Measurements from ENCODE around the gene SLC4A2. TPM values are rescaled to one million over a fixed set of nuclear protein-coding genes. Genes with fewer than 3 reads are reported as not detected.

Gene SLC4A2
- total RNA-seq, 6 experiments from 2014 or later: 153 to 188 (median 164) TPM

DNA sequence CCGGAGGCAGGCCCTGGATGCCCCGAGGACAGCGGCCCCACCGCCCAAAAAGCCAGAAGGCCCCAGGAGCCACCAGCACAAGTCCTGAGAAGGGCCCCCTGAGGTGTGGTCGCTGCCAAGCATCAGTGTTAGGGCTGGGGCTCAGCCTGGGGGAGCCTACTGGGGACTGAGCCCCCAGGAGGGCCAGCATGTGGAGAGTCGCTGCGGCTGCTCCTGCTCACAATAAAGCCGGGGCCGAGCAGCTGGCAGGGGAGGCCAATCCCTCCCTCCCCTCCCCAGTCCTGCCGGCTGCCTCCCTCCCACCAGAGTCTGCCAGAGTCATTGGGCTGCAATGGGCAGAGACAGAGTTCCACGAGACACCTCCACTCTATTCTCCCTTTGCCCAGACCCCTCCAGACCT lies 14.1 kb upstream of the SLC4A2 start:
- DNase-seq: no peak
- no peaks in the 10 kb centered on the region for H3K9me3 Mint-ChIP-seq
- H3K27ac Mint-ChIP-seq: no peak overlapping the region
- peaks cover 14% of the 10 kb centered on the region for H3K4me1 Mint-ChIP-seq (ENCODE audit: low read depth)
- peaks cover 2% of the 10 kb centered on the region for H3K27me3 Mint-ChIP-seq (ENCODE audit: insufficient read depth)
- TF ChIP-seq, protein P1, sequence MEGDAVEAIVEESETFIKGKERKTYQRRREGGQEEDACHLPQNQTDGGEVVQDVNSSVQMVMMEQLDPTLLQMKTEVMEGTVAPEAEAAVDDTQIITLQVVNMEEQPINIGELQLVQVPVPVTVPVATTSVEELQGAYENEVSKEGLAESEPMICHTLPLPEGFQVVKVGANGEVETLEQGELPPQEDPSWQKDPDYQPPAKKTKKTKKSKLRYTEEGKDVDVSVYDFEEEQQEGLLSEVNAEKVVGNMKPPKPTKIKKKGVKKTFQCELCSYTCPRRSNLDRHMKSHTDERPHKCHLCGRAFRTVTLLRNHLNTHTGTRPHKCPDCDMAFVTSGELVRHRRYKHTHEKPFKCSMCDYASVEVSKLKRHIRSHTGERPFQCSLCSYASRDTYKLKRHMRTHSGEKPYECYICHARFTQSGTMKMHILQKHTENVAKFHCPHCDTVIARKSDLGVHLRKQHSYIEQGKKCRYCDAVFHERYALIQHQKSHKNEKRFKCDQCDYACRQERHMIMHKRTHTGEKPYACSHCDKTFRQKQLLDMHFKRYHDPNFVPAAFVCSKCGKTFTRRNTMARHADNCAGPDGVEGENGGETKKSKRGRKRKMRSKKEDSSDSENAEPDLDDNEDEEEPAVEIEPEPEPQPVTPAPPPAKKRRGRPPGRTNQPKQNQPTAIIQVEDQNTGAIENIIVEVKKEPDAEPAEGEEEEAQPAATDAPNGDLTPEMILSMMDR (IDR thresholded peaks at IDR 0.05): no peak
- no peak overlapping the region for H3K4me3 Mint-ChIP-seq
- no peaks in the 10 kb centered on the region for H3K36me3 Mint-ChIP-seq (ENCODE audit: low read depth)

DNA sequence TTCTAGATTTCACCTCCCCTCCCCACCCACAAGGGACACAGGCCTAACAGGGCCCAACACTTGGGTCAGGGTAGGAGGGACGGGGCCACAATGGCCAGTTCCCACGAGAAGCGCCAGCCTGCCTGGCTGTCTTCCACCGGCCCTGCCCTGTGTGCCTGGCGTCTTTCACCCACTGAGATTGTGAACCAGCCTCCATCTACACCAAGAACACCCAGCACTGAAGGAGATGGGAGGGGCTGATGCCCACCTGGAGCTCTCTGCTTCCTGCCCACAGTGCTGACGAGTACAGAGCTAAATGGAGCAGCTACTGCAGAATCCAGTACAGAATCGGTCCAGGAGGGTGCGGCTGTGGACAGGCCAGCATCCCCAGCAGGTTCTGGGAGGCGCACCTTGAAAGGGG lies 13.4 kb upstream of the SLC4A2 start:
- no peaks in the 10 kb centered on the region for H3K9me3 Mint-ChIP-seq
- DNase-seq: no peak
- TF ChIP-seq, protein P1 (IDR thresholded peaks at IDR 0.05): no peak
- peaks cover 2% of the 10 kb centered on the region for H3K27me3 Mint-ChIP-seq (ENCODE audit: insufficient read depth)
- H3K36me3 Mint-ChIP-seq (ENCODE audit: low read depth): no peaks in the 10 kb centered on the region
- H3K4me1 Mint-ChIP-seq (ENCODE audit: low read depth): peaks cover 14% of the 10 kb centered on the region
- no peak overlapping the region for H3K4me3 Mint-ChIP-seq
- H3K27ac Mint-ChIP-seq: no peak overlapping the region

DNA sequence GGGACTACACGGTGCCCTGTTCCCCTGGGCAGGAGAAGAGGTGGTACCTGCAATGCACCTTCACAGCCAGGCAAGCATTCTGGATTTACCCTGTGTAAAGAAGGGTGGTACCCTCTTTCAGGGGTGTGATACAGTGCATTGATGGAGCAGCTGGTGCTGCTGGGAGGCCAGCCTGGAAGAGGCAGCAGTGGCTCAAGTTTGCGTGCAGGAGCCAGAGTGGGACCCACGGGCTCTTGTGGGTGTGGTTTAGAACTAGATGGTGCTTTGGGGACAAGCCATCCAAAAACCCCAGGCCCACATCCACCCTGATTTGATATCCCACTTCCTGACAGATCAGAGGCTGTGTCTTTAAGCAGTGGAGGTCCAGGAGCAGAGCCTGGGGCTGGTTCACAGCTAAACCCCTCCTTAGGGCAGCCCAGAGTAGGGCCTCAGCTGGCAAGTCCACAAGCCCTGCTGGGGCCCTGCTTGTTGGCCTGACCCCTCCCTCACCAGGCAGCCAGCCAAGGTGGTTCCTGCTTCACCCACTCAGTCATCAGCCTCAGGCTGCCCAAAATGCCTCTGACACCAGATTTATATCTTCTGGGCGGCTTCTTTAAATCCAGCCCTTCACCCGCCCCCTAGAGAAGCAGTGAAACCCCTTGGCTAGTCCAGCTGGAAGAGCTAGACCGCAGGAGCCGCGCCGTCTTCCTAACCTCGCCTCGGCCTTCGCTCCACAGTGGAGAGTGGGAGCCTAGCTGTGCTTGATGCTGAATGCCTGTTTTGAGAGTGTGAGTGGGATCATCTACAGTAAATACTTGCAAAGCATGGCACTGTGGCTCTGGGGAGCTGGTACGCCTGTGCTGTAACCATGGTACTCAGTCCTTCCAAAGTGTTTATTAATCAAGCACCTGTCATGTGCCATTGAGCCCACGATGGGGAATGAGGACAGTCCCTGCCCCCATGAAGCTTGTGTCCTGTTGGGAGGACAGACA lies 12.5 kb upstream of the SLC4A2 start:
- Mint-ChIP-seq H3K27ac (peak overlapping the region; percentile 51), H3K36me3 (ENCODE audit: low read depth) (no peaks in the 10 kb centered on the region), H3K4me1 (ENCODE audit: low read depth) (peaks cover 14% of the 10 kb centered on the region), H3K4me3 (no peak overlapping the region), H3K27me3 (ENCODE audit: insufficient read depth) (peaks cover 2% of the 10 kb centered on the region), H3K9me3 (no peaks in the 10 kb centered on the region)
- TF ChIP-seq, protein P1 (IDR thresholded peaks at IDR 0.05): no peak
- peak; percentile 48 for DNase-seq

DNA sequence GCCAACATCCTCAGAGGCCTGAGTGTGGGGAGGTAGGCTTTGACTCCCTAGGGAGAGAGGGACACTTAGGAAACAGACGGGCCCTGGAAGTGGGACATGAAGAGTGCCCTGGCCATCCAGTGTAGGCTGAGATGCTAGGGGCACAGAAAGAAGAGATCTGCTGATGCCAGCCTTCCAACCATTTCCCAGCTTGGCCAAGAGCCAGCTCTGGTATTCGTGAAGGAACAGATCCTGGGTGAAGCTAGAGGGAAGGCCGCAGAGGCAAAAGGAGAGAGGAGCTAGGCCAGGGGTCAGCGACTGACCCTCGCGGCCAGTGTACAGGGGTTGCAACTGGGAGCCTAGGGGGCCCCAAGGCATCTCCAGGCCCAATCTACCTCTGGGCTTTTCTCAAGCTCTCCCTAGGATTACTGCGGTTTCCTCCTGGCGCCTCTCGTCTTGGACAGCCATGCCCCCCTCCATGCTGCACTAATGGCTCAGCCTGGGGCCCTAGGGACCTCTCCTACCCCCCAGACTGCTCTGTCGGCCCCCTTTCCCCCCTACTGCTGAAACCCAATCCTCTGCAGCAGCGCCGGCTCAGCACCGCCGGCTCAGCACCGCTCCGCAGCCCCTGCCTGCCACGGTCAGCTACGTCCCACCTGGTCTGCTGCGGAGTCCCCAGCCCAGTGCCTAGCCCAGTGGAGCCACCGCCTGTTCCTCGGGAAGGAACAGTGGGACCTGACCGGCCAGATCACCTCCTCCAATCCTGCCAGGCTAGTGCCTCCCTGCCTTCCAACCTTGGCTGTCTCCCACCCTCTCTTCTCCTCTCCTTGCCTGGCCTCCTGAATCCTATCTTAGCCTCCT lies 11.2 kb upstream of the SLC4A2 start, which contains the start of gene ASIC3:
Gene ASIC3, plus strand, starts transcription at position 556 of the 840 bp plus-strand sequence. CDS start 355 bp downstream, outside the sequence.
- TF ChIP-seq, protein P1 (IDR thresholded peaks at IDR 0.05): no peak
- H3K4me3 Mint-ChIP-seq: no peak within 1 kb of the TSS
- no peaks in the 10 kb centered on the region for H3K9me3 Mint-ChIP-seq
- no peaks in the 10 kb centered on the region; the same call in 1 of the 2 replicates for H3K36me3 Mint-ChIP-seq (ENCODE audit: low read depth)
- no peak for DNase-seq
- peaks cover 2% of the 10 kb centered on the region for H3K27me3 Mint-ChIP-seq (ENCODE audit: insufficient read depth)
- H3K4me1 Mint-ChIP-seq (ENCODE audit: low read depth): peaks cover 14% of the 10 kb centered on the region
- peak within 1 kb of the TSS; percentile 51 for H3K27ac Mint-ChIP-seq

DNA sequence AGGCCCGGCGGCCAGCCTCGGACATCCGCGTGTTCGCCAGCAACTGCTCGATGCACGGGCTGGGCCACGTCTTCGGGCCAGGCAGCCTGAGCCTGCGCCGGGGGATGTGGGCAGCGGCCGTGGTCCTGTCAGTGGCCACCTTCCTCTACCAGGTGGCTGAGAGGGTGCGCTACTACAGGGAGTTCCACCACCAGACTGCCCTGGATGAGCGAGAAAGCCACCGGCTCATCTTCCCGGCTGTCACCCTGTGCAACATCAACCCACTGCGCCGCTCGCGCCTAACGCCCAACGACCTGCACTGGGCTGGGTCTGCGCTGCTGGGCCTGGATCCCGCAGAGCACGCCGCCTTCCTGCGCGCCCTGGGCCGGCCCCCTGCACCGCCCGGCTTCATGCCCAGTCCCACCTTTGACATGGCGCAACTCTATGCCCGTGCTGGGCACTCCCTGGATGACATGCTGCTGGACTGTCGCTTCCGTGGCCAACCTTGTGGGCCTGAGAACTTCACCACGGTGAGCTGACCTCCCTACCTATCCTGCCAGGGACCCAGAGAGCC lies 10.4 kb upstream of the SLC4A2 start:
- TF ChIP-seq, protein P1 (IDR thresholded peaks at IDR 0.05): no peak
- no peak for DNase-seq
- H3K9me3 Mint-ChIP-seq: no peaks in the 10 kb centered on the region
- H3K27ac Mint-ChIP-seq: no peak overlapping the region
- H3K36me3 Mint-ChIP-seq (ENCODE audit: low read depth): no peaks in the 10 kb centered on the region; the same call in 1 of the 2 replicates
- peaks cover 14% of the 10 kb centered on the region for H3K4me1 Mint-ChIP-seq (ENCODE audit: low read depth)
- no peak overlapping the region for H3K4me3 Mint-ChIP-seq
- H3K27me3 Mint-ChIP-seq (ENCODE audit: insufficient read depth): peaks cover 2% of the 10 kb centered on the region

All from HFFc6 (cell line).